AG09319 (cell line): ENCODE data around the gene GGA2.
"Not testable (repeated sequence)": the region's sequence is repeated elsewhere in the genome, so short reads cannot be mapped to it uniquely, and the experiment has no call there.

ENCODE experiments used
- DNase-seq: peaks from one replicate; pipeline ENCODE4 v3.0.0-alpha.2; 2010; ENCODE audit warnings: low read depth; ENCODE audit errors: extremely low read depth
- TF ChIP-seq, protein P1 (sequence below): IDR thresholded peaks from 2 replicates; pipeline ENCODE4 v1.5.1; 2011; ENCODE audit warnings: low read depth, mild to moderate bottlenecking, inconsistent platforms, low read length, moderate library complexity

The GGA2 gene

DNA sequence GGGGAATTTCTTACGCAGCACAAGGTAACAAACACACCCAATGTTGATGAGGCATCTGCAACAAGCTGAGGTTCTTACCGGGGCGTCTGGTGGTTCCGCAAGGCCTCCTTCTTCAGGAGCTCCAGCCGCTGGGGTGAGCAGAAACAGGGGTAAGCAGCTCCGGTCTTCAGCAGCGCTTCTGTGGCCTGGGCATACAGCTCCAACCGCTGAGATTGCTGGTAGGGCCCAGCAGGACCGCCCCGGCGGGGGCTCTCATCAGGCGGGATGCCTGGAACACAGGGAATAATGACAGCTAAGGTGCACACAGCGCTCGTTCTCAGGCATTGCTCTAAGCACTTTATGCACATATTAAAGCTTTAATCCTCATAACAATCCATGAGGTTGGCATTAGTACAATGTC is 34.1 kb upstream of the GGA2 start:
- TF ChIP-seq, protein P1, sequence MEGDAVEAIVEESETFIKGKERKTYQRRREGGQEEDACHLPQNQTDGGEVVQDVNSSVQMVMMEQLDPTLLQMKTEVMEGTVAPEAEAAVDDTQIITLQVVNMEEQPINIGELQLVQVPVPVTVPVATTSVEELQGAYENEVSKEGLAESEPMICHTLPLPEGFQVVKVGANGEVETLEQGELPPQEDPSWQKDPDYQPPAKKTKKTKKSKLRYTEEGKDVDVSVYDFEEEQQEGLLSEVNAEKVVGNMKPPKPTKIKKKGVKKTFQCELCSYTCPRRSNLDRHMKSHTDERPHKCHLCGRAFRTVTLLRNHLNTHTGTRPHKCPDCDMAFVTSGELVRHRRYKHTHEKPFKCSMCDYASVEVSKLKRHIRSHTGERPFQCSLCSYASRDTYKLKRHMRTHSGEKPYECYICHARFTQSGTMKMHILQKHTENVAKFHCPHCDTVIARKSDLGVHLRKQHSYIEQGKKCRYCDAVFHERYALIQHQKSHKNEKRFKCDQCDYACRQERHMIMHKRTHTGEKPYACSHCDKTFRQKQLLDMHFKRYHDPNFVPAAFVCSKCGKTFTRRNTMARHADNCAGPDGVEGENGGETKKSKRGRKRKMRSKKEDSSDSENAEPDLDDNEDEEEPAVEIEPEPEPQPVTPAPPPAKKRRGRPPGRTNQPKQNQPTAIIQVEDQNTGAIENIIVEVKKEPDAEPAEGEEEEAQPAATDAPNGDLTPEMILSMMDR, result no peak

DNA sequence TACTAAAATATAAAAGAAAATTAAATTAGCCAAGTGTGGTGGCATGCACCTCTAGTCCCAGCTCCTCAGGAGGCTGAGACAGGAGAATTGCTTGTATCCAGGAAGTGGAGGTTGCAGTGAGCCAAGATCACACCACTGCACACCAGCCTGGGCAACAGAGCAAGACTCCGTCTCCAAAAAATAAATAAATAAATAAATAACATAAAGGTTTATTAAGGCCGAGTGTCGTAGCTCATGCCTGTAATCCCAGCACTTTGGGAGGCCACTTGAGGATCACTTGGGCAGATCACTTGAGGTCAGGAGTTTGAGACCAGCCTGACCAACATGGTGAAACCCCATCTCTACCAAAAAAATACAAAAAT is 30.5 kb upstream of the GGA2 start:
- not testable (repeated sequence) for DNase-seq

More for the DNA sequence above, 34.1 kb upstream of the GGA2 start:
- DNase-seq, result no peak

DNA sequence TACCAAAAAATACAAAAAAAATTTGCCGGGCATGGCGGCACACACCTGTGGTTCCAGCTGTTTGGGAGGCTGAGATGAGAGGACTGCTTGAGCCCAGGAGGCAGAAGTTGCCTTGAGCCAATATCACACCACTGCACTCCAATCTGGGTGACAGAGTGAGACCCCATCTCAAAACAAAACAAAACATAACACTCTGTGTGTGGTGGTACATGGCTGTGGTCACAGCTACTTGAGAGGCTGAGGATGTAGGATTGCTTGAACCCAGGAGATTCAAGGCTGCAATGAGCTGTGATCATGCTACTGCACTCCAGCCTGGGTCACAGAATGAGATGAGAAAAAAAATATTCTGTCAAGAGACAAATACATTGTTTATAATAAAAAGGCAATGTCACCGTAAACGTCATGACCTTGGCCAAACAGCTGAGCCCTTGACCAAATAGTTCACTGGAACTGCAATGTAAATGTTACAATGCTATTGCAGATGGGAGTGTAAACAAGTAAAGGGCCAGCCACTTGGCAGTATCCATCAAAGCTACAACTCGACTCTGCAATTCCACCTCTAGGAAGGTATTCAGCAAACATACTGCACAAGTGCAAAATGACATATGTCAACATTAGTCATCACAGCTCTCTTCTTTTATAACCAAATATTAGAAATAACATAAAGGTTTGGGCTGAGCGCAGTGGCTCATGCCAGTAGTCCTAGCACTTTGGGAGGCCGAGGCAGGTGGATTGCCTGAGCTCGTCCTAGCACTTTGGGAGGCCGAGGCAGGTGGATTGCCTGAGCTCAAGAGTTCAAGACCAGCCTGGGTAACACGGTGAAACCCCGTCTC is 29.9 kb upstream of the GGA2 start:
- TF ChIP-seq, protein P1, result no peak
- no peak for DNase-seq

DNA sequence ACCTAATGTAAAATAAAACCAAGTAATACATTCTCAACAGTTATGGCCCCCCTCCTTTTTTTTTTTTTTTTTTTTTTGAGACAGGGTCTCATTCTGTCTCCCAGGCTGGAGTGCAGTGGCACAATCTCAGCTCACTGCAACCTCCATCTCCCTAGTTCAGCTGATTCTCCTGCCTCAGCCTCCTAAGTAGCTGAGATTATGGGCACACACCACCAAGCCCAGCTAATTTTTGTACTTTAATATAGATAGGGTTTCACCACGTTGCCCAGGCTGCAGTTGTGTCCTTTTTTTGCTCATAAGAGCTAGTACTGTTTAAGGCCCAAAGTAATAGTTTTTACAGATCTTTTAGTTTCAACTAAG is 28.6 kb upstream of the GGA2 start:
- no peak for DNase-seq
- TF ChIP-seq, protein P1, result no peak

DNA sequence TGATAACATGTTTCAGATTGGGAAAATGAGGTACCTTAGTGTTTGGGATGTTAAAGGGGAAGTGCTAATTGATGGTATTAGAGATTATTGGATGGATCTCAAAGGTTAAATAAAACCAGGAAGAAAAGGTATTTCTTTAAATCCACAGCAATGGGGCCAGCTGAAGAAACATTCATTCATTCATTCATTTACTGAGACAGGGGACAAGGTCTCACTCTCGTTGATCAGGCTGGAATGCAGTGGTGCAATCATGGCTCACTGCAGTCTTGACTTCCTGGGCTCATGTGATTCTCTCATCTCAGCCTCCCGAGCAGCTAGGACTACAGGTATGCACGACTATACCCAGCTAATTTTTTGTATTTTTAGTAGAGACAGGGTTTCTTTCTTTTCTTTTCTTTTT is 27.1 kb upstream of the GGA2 start:
- no peak for DNase-seq
- TF ChIP-seq, protein P1, result no peak

DNA sequence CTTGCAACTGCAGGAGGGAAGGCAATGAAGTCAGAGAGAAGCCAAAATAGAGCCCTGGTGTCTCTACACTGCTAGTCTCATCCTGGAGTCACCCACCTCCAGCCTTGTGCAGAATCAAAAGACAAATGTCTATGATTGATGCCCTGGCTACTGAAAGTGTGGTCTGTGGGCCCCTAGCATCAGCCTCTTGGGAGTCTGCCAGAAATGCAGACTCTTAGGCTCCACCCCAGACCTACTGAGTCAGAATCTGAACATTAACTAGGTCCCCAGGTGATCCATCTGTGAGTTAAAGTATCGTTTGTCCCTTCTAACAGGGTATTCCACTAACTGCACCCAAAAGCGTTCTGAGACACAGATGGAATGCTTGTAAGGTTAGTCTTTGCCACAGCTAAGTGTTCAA is 25.6 kb upstream of the GGA2 start:
- DNase-seq, result no peak
- TF ChIP-seq, protein P1, result no peak

DNA sequence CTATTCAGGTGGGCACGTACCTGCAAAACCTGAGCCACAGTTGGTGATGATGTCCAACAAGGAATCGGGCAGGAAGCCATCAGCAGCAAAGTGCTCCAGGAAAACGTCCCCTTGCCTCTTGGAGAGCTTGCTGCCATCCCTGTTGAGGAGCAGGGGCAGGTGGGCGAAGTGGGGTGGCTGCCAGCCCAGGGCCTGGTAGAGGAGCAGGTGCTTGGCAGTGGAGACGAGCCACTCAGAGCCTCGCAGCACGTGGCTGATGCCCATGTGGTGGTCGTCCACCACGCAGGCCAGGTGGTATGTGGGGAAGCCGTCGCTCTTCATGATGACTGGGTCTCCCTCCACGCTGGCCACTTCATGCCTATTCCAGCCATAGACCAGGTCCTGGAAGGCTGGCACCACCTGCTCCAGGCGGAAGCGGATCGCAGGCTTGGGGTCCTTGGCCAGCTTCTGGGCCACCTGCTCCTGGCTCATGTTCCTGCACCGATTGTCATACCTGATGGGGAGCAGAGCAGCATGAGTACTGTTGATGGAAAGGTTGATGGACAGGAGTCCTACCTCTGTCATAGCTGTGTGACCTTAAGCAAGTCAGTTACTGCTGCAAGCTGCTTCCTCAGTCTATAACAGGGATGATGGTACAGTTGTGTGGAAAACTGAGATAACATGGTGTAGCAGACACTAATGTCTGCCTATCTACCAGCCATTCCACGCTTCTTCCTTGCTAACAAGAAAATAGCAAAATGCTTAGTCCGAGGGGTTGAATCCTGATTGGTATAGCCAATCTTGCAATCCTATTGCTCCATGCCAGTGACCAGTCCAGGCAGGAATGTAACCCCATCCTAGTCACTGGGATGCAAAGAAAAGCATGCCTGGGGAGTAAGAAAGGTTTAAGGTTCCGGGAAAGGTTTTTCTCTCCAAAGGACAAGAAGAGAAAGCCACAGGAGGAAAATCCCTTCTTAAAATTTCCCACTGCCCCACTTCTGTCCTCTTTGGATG is 24.9 kb upstream of the GGA2 start:
- no peak for DNase-seq
- TF ChIP-seq, protein P1, result no peak
